Brain microvascular endothelial cell (primary cell): ENCODE data around the gene CLOCK.
"Not testable (repeated sequence)": the region's sequence is repeated elsewhere in the genome, so short reads cannot be mapped to it uniquely, and the experiment has no call there.

ENCODE experiments used
- DNase-seq: peaks from one replicate; pipeline ENCODE4 v3.0.0-alpha.2; 2020
- H3K27ac ChIP-seq: fragments of 250-450 bp; sonication (Bioruptor Pico); 2 replicates; pipeline ENCODE4 v1.5.1; 2020; ENCODE audit warnings: mild to moderate bottlenecking, moderate library complexity
- H3K27me3 ChIP-seq: fragments of 250-450 bp; sonication (Bioruptor Pico); replicated peaks from 2 replicates; pipeline ENCODE4 v1.5.1; 2020; ENCODE audit warnings: mild to moderate bottlenecking
- H3K36me3 ChIP-seq: fragments of 250-450 bp; sonication (Bioruptor Pico); replicated peaks from 2 replicates; pipeline ENCODE4 v1.5.1; 2020; ENCODE audit warnings: mild to moderate bottlenecking
- H3K4me3 ChIP-seq: 2 replicates; pipeline ENCODE4 v1.5.1; 2011; ENCODE audit warnings: low read depth, mild to moderate bottlenecking, control low read depth, low read length, moderate library complexity
- in situ Hi-C: cut with HindIII; loops from 2 replicates; pipeline ENCODE4 v1.10.0; 2017; ENCODE audit warnings: low sequenced_read_pairs, low pct_ligation_motif_present
- TF ChIP-seq, protein P1 (sequence below): IDR thresholded peaks from 2 replicates; pipeline ENCODE4 v1.5.1; 2011; ENCODE audit warnings: low read depth, mild to moderate bottlenecking, moderate library complexity, low read length, control low read depth, inconsistent platforms; ENCODE audit errors: missing control alignments

CLOCK gene, protein sequence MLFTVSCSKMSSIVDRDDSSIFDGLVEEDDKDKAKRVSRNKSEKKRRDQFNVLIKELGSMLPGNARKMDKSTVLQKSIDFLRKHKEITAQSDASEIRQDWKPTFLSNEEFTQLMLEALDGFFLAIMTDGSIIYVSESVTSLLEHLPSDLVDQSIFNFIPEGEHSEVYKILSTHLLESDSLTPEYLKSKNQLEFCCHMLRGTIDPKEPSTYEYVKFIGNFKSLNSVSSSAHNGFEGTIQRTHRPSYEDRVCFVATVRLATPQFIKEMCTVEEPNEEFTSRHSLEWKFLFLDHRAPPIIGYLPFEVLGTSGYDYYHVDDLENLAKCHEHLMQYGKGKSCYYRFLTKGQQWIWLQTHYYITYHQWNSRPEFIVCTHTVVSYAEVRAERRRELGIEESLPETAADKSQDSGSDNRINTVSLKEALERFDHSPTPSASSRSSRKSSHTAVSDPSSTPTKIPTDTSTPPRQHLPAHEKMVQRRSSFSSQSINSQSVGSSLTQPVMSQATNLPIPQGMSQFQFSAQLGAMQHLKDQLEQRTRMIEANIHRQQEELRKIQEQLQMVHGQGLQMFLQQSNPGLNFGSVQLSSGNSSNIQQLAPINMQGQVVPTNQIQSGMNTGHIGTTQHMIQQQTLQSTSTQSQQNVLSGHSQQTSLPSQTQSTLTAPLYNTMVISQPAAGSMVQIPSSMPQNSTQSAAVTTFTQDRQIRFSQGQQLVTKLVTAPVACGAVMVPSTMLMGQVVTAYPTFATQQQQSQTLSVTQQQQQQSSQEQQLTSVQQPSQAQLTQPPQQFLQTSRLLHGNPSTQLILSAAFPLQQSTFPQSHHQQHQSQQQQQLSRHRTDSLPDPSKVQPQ

GRCh38 chr4:55546756-55547465 is at the start of gene CLOCK:
Gene CLOCK (minus strand): TSS chr4:55546909. CDS start chr4:55482785, 64,124 bp downstream.
- Histone ChIP-seq H3K36me3 (no peaks in the 10 kb centered on the region), H3K27ac (peak within 1 kb of the TSS; percentile 82), H3K4me3 (peak within 1 kb of the TSS; percentile 72), H3K27me3 (no peaks in the 10 kb centered on the region)
- in situ Hi-C loops: no loop called here
- peak; percentile 70 for DNase-seq
- TF ChIP-seq, protein P1, sequence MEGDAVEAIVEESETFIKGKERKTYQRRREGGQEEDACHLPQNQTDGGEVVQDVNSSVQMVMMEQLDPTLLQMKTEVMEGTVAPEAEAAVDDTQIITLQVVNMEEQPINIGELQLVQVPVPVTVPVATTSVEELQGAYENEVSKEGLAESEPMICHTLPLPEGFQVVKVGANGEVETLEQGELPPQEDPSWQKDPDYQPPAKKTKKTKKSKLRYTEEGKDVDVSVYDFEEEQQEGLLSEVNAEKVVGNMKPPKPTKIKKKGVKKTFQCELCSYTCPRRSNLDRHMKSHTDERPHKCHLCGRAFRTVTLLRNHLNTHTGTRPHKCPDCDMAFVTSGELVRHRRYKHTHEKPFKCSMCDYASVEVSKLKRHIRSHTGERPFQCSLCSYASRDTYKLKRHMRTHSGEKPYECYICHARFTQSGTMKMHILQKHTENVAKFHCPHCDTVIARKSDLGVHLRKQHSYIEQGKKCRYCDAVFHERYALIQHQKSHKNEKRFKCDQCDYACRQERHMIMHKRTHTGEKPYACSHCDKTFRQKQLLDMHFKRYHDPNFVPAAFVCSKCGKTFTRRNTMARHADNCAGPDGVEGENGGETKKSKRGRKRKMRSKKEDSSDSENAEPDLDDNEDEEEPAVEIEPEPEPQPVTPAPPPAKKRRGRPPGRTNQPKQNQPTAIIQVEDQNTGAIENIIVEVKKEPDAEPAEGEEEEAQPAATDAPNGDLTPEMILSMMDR: peak; percentile 48

- DNase-seq: no peak
- Histone ChIP-seq H3K36me3 (no peaks in the 10 kb centered on the region), H3K4me3 (no peak within 1 kb of the TSS), H3K27me3 (no peaks in the 10 kb centered on the region), H3K27ac (no peak within 1 kb of the TSS)
- in situ Hi-C loops: no loop called here
- TF ChIP-seq, protein P1: no peak
Measured at GRCh38 chr4:55592014-55592413, 45.3 kb upstream of the CLOCK start, which contains the start of gene PDCL2. Gene PDCL2 (minus strand): TSS chr4:55592245. CDS start chr4:55592109, 136 bp downstream.

- in situ Hi-C loops: no loop called here
- H3K4me3 ChIP-seq: no peak overlapping the region
- no peaks in the 10 kb centered on the region for H3K36me3 ChIP-seq
- H3K27ac ChIP-seq: no peak overlapping the region
- TF ChIP-seq, protein P1: no peak
- H3K27me3 ChIP-seq: no peaks in the 10 kb centered on the region
- DNase-seq: no peak
Measured at GRCh38 chr4:55588160-55588559, 41.5 kb upstream of the CLOCK start.

DNA sequence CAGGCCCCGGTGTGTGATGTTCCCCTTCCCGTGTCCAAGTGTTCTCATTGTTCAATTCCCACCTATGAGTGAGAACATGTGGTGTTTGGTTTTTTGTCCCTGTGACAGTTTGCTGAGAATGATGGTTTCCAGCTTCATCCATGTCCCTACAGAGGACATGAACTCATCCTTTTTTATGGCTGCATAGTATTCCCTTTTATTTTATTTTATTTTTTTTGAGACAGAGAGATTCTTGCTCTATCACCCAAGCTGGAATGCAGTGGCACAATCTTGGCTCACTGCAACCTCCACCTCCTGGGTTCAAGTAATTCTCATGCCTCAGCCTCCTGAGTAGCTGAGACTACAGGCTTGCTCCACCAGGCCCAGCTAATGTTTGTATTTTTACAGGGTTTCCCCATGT is 36.1 kb upstream of the CLOCK start:
- H3K4me3 ChIP-seq, H3K36me3 ChIP-seq, DNase-seq, in situ Hi-C loops, H3K27ac ChIP-seq, H3K27me3 ChIP-seq: not testable (repeated sequence)

DNA sequence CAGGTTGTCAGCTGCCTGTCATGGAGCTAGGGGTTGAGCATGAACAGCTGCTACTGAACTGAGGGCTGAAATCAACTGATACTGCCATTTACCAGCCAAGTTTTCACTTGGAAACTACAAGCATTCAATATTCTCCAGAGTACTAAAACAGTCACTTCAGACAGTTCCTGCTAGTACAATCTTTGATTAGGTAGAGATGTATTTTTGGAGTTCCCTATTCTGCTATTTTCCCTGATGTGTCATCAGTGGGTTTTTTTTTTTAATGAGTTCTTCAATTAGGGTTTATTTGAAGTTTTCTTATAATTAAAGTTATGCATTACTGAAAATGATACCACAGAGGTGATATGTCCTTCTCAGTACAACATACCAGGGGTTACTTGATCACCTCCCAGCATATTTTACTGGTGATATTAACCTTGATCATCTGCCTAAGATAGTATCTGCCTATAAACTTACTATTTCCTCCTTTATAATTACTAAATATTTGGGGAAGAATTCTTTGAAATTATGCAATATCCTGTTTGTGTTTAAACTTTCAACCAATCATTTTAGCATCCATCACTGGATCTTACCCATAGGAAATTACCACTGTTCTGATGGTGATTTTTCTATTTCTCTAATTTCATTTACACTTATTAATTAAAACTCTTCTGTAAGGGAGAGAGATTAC is 31.8 kb upstream of the CLOCK start:
- TF ChIP-seq, protein P1: no peak
- H3K27ac ChIP-seq: no peak overlapping the region
- H3K27me3 ChIP-seq: no peaks in the 10 kb centered on the region
- in situ Hi-C loops: no loop called here
- H3K36me3 ChIP-seq: no peaks in the 10 kb centered on the region
- DNase-seq: no peak
- H3K4me3 ChIP-seq: no peak overlapping the region
